Immature natural killer cell (primary cell): Measurements from ENCODE around the gene ASPDH. TPM values are rescaled to one million over a fixed set of nuclear protein-coding genes. Genes with fewer than 3 reads are reported as not detected.
"Not testable (repeated sequence)": the region's sequence is repeated elsewhere in the genome, so short reads cannot be mapped to it uniquely, and the experiment has no call there.

ENCODE experiments used
- DNase-seq, 3 donors: peaks; one replicate each; pipeline ENCODE4 v3.0.0; 2022; ENCODE audit warnings: mixed read lengths in 1 of 3
- H3K27ac Mint-ChIP-seq, 6 donors: one replicate each; pipeline ENCODE4 v1.8.0; 2020; ENCODE audit warnings: mixed read lengths in 6 of 6, mild to moderate bottlenecking in 5 of 6, inconsistent platforms in 4 of 6, moderate library complexity in 3 of 6
- H3K27me3 Mint-ChIP-seq, 3 donors: one replicate each; pipeline ENCODE4 v1.8.0; 2020 to 2021; ENCODE audit warnings: low read depth in 3 of 3, mild to moderate bottlenecking in 3 of 3, mixed read lengths in 3 of 3, moderate library complexity in 3 of 3, inconsistent platforms in 1 of 3
- H3K36me3 Mint-ChIP-seq, 3 donors: one replicate each; pipeline ENCODE4 v1.8.0; 2020; ENCODE audit warnings: mixed read lengths in 3 of 3, inconsistent platforms in 2 of 3, mild to moderate bottlenecking in 2 of 3
- H3K4me1 Mint-ChIP-seq, 2 donors: one replicate each; pipeline ENCODE4 v1.8.0; 2020; ENCODE audit warnings: inconsistent platforms in 2 of 2, mild to moderate bottlenecking in 2 of 2, mixed read lengths in 2 of 2, moderate library complexity in 1 of 2
- H3K4me3 Mint-ChIP-seq, 5 donors: one replicate each; pipeline ENCODE4 v1.8.0; 2020; ENCODE audit warnings: mild to moderate bottlenecking in 5 of 5, mixed read lengths in 5 of 5, inconsistent platforms in 3 of 5, moderate library complexity in 3 of 5
- H3K9me3 Mint-ChIP-seq, 6 donors: one replicate each; pipeline ENCODE4 v1.8.0; 2020; ENCODE audit warnings: mild to moderate bottlenecking in 6 of 6, mixed read lengths in 6 of 6, inconsistent platforms in 4 of 6, moderate library complexity in 3 of 6
- polyA plus RNA-seq, 3 donors: library from polyadenylated mRNA; unstranded; fragments of 300-500 nt; fragmentation: Illumina TruSeq; gene quantifications; one replicate each; pipeline ENCODE4 v1.2.3, GENCODE V29; 2021

The ASPDH gene
- polyA plus RNA-seq, 3 donors from 2014 or later, result not detected

DNA sequence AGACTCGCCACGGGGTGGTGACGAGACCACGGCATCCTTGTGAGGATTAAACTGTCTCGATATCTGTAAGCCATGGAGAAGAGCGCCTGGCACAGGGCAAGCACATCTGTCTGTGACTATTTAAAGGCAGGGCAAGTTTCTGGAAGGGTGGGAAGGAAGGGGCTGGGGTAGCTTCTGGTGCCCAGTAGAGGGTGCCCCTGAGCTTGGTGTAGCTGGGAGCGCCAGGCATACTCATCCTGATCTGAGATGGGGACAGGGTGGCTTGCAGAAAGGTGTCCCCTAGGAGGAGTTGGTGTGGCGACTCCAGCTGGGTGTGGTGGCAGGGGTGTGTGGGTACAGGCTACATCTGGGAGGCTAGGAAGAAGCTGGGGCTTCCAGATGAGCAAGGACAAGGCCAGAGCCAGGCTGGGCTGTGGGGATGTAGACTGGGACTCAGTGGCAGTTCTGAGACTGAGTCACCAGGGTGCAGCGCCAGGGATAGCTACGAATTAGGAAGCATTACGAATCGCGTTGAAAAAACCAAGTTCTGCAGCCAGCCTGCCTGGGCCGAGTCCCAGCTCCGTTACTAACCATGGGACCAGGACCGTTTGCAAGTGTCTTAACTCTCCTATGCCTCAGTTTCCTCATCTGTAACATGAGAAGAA lies 23.1 kb upstream of the ASPDH start:
- DNase-seq, result no peak
- Mint-ChIP-seq H3K4me3 (no peak overlapping the region), H3K36me3 (peaks cover 0 to 3% (median 0%) of the 10 kb centered on the region in 3 donors), H3K27me3 (peaks cover 0 to 6% (median 0%) of the 10 kb centered on the region in 3 donors), H3K27ac (no peak overlapping the region), H3K9me3 (peaks cover 0 to 12% (median 2%) of the 10 kb centered on the region in 6 donors), H3K4me1 (no peaks in the 10 kb centered on the region)

DNA sequence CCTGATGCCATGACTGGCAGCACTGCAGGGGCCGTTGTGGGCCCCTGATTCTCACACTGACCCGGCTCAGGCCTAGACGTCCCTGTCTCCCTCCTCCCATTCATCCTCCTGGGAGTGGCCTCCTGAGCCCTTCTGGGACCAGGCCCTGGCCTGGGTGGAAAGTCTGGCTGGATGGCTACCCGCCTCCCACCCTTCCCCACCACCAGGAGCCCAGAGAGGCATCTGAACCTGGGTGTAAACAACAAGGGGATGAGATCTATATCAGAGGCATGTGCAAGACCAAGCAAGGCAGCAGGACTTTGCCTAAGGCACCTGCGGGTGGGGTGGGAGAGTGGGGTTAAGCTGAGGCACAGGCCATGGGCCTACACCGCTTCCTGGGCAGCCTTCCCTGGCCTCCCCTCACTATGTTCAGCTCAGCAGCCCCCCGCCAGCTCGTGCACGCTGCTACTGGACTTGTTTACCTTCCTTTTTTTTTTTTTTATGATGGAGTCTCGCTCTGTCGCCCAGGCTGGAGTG lies 22.0 kb upstream of the ASPDH start:
- Mint-ChIP-seq H3K4me1 (no peaks in the 10 kb centered on the region), H3K9me3 (peaks cover 0 to 12% (median 2%) of the 10 kb centered on the region in 6 donors), H3K27me3 (peaks cover 0 to 9% (median 0%) of the 10 kb centered on the region in 3 donors), H3K4me3 (no peak overlapping the region), H3K36me3 (peaks cover 0 to 3% (median 0%) of the 10 kb centered on the region in 3 donors), H3K27ac (no peak overlapping the region)
- no peak for DNase-seq

DNA sequence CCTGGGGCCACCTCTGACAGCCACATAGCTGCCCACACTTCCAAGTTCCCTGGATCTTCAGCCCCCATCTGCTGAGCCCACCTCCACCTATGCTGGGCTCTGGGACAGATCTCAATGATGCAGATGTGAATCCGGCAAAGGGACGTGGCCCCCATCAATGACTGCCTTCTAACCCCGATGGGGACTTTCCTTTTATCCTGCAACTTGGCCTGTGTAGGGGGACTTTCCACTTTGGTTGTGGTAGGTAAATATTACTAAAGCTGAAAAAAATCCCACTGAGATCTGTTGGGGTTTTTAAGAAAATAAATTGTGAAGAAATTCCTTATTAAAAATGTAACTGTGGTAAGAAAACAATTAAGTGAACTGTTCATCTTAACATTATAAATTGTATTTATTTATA lies 20.8 kb upstream of the ASPDH start:
- no peak for DNase-seq
- Mint-ChIP-seq H3K36me3 (peaks cover 0 to 3% (median 0%) of the 10 kb centered on the region in 3 donors), H3K9me3 (peaks cover 0 to 12% (median 2%) of the 10 kb centered on the region in 6 donors), H3K4me1 (no peaks in the 10 kb centered on the region), H3K27me3 (peaks cover 0 to 9% (median 1%) of the 10 kb centered on the region in 3 donors), H3K27ac (no peak overlapping the region), H3K4me3 (no peak overlapping the region)

DNA sequence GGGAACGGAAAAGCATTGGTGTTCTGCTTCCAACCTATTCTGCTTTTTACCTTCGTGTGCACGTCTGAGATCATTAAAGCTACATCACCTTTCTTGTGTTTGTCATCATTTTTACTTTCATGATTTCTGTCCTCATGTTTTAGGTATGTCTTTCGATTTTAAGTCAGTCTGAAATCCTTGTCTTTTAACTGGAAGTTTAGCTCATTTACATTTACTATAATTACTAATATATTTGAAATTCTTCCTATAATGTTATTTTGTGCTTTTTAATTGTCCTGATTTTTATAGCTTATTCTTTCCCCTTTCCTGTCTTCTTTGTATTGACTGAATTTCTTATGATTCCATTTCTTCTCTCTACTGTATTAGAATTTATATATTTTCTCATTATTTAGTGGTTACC lies 19.2 kb upstream of the ASPDH start:
- no peak overlapping the region for H3K4me3 Mint-ChIP-seq
- H3K36me3 Mint-ChIP-seq, result peaks cover 0 to 3% (median 0%) of the 10 kb centered on the region in 3 donors
- H3K27ac Mint-ChIP-seq, result no peak overlapping the region
- no peak for DNase-seq
- H3K27me3 Mint-ChIP-seq, result peaks cover 4 to 9% (median 5%) of the 10 kb centered on the region in 3 donors
- H3K9me3 Mint-ChIP-seq, result peaks cover 0 to 12% (median 2%) of the 10 kb centered on the region in 6 donors
- no peaks in the 10 kb centered on the region for H3K4me1 Mint-ChIP-seq

DNA sequence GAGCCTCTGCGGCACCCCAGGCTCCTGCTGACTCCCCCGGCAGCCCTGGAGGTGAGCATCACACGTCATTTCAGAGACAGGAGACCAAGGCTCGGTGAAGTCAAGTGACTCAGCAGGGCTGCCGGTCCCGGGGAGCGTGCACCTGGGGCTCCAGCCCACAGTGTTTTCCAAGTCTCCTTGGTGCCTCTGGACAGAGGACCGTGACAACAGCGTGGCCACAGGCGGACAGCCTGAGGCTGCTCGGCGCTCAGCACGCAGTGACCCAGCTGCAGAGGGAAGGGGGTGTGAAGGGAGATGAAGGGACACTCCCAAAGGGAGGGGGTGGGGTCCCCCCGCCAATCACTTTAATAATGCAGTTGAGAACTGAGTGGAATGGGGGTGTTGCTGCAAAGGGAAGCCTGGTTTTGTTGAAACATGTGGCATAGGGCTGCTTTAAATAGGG lies 17.5 kb upstream of the ASPDH start:
- Mint-ChIP-seq H3K4me1 (no peaks in the 10 kb centered on the region), H3K27me3 (peaks cover 4 to 6% (median 5%) of the 10 kb centered on the region in 3 donors), H3K4me3 (no peak overlapping the region), H3K36me3 (peaks cover 0 to 3% (median 0%) of the 10 kb centered on the region in 3 donors), H3K9me3 (peaks cover 0 to 12% (median 2%) of the 10 kb centered on the region in 6 donors), H3K27ac (no peak overlapping the region)
- no peak for DNase-seq

DNA sequence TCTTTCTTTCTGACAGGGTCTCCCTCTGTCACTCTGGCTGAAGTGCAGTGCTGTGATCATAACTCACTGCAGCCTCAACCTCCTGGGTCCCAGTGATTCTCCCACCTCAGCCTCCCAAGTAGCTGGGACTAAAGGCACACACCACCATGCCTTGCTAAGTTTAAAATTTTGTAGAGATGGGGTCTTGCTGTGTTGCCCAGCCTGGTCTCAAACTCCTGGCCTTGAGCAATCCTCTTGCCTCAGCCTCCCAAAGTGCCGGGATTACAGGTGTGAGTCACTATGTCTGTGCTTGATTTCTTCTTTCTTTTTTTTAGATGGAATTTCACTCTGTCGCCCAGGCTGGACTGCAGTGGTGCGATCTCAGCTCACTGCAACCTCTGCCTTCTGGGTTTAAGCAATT lies 14.3 kb upstream of the ASPDH start:
- not testable (repeated sequence) for H3K4me3 Mint-ChIP-seq, H3K4me1 Mint-ChIP-seq, H3K9me3 Mint-ChIP-seq, H3K27ac Mint-ChIP-seq, H3K27me3 Mint-ChIP-seq, DNase-seq, H3K36me3 Mint-ChIP-seq

DNA sequence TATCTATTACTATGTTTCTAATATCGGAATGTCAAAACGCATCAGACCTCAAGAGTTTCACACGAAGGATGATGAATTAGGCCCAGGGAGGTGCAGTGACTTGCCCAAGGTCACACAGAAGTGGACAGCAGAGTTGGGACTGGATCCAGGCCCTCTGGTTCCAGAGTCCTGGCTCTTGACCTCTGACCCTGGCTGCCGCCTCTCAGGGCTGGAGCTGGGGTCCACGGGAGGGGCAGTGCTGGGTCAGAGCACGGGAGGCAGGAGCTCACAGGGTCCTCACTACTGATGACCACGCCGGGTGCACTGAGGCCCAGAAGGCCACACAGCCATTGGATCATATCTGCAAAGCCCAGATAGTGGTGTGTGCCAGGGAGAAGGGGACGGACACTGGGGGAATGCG lies 9.2 kb upstream of the ASPDH start:
- no peak for DNase-seq
- no peaks in the 10 kb centered on the region for H3K36me3 Mint-ChIP-seq
- no peaks in the 10 kb centered on the region for H3K9me3 Mint-ChIP-seq
- no peaks in the 10 kb centered on the region for H3K4me1 Mint-ChIP-seq
- peaks cover 2 to 6% (median 3%) of the 10 kb centered on the region in 3 donors for H3K27me3 Mint-ChIP-seq
- peak overlapping the region in 1 of 6 donors; percentile 10 for H3K27ac Mint-ChIP-seq
- H3K4me3 Mint-ChIP-seq, result no peak overlapping the region

DNA sequence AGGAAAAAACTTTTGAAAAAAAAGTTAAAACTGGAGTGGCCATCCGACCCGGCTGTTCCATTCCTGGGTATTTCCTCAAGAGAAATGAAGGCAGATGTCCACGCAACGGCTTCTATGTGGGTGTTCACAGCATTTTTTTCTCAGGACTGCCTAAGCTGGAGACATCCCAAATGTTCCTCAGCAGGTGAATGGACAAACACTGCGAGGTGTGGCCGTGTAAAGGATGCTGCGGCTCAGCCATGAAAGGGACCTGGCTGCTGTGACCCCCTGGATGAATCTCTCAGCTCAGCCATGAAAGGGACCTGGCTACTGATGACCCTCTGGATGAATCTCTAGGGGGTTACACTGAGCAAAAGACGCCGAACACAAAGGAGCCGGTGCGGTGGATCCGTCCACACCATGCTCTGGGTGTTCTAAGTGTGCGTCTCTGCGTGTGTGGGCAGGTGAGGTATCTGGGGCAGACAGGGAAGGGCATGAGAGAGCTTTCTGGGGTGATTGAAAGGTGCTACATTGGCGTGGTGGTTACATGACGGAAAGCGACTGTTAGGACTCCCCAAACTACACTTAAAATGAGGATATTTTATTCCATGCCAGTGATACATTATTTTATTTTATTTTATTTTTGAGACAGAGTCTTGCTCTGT lies 7.2 kb upstream of the ASPDH start:
- no peaks in the 10 kb centered on the region for H3K4me1 Mint-ChIP-seq
- no peak overlapping the region for H3K4me3 Mint-ChIP-seq
- H3K27ac Mint-ChIP-seq, result peak overlapping the region in 1 of 6 donors; percentile 13
- DNase-seq, result no peak
- H3K36me3 Mint-ChIP-seq, result no peaks in the 10 kb centered on the region
- H3K27me3 Mint-ChIP-seq, result peaks cover 2 to 6% (median 4%) of the 10 kb centered on the region in 3 donors
- no peaks in the 10 kb centered on the region for H3K9me3 Mint-ChIP-seq

DNA sequence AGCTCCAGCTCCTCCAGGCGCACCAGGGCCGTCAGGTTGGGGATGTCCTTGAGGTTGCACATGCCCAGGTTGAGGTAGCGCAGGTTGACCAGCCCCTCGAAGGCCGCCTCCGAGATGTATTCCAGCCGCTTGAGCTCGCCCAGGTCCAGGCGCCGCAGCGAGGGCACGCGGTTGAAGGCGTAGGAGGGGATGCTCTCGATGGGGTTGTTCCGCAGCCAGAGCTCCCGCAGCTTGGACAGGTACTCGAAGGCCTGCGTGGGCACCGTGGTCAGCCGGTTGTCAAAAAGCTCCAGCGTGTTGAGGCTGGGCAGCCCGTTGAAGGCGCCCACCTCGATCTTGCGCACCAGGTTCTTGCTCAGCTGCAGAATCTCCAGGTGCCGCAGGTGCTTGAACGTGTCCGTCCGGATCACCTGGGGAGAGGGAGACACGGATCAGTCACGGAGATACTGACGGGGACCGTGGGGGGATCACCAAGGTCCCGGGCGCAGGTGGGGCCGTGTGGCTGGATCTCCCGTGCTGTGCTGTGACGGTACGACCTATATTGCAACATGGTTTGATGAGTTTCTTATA lies 5.4 kb upstream of the ASPDH start:
- Mint-ChIP-seq H3K4me1 (no peaks in the 10 kb centered on the region), H3K4me3 (no peak overlapping the region), H3K36me3 (no peaks in the 10 kb centered on the region), H3K27me3 (peaks cover 3 to 7% (median 5%) of the 10 kb centered on the region in 3 donors), H3K9me3 (no peaks in the 10 kb centered on the region), H3K27ac (no peak overlapping the region)
- DNase-seq, result no peak

DNA sequence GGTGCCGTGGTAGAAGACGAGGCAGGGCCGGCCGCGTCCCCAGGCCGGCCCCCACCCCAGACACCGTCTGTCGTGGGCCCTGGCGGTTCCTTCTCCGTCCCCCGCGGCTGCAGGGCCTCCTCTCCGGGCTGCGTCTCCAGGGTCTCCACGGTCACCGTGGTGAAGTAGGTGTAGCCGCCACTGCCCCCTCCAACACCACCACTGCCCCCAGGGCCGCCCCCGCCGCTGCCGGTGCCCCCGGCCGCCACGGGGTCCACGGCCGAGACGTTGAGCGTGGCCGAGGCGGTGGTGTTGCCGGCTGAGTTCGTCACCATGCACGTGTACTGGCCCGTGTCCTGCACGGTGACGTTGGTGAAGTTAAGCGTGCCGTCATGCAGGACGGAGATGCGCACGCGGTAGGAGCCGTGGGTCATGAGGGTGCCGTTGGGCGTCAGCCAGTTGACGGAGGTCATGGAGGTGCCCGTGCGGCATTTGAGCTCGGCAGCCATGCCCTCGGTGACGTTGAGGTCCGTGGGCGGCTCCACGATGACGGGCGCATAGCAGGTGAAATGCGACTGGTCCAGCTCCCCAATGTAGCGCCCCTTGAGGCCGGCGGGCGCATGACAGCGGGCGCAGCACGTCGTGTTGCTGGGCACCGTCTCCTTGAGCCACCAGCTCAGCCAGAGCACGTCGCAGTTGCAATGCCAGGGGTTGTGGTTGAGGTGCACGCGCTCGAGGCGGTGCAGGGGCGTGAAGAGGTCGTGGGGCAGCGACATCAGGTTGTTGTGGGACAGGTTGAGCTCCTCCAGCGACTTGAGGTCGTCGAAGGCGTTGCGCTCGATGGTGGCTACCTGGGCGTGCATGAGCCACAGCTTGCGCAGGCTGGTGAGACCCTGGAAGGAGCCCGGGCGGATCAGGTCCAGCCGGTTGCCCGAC lies 4.6 kb upstream of the ASPDH start:
- no peaks in the 10 kb centered on the region for H3K9me3 Mint-ChIP-seq
- peaks cover 3 to 7% (median 5%) of the 10 kb centered on the region in 3 donors for H3K27me3 Mint-ChIP-seq
- H3K4me1 Mint-ChIP-seq, result no peaks in the 10 kb centered on the region
- no peaks in the 10 kb centered on the region for H3K36me3 Mint-ChIP-seq
- no peak overlapping the region for H3K27ac Mint-ChIP-seq
- DNase-seq, result no peak
- no peak overlapping the region for H3K4me3 Mint-ChIP-seq

DNA sequence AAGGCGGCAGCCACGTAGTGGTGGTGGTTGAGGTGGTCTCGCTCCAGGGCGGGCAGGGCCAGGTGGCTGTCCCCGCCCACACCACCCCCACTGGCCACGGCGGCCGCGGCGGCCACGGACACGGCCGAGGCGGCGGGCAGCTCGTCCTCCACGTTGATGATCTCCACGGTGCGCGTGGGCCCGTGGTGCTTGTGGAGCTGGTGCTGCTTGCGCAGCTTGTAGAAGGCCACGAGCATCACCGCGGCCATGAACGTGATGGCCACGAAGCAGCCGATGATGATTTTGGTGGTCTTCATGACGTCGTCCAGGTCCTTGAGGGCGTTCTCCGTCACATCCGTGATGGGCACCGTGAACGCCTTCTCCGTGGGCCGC lies 4.0 kb upstream of the ASPDH start:
- Mint-ChIP-seq H3K27ac (no peak overlapping the region), H3K4me3 (no peak overlapping the region), H3K4me1 (no peaks in the 10 kb centered on the region), H3K9me3 (no peaks in the 10 kb centered on the region), H3K27me3 (peaks cover 3 to 5% (median 4%) of the 10 kb centered on the region in 3 donors), H3K36me3 (no peaks in the 10 kb centered on the region)
- no peak for DNase-seq

DNA sequence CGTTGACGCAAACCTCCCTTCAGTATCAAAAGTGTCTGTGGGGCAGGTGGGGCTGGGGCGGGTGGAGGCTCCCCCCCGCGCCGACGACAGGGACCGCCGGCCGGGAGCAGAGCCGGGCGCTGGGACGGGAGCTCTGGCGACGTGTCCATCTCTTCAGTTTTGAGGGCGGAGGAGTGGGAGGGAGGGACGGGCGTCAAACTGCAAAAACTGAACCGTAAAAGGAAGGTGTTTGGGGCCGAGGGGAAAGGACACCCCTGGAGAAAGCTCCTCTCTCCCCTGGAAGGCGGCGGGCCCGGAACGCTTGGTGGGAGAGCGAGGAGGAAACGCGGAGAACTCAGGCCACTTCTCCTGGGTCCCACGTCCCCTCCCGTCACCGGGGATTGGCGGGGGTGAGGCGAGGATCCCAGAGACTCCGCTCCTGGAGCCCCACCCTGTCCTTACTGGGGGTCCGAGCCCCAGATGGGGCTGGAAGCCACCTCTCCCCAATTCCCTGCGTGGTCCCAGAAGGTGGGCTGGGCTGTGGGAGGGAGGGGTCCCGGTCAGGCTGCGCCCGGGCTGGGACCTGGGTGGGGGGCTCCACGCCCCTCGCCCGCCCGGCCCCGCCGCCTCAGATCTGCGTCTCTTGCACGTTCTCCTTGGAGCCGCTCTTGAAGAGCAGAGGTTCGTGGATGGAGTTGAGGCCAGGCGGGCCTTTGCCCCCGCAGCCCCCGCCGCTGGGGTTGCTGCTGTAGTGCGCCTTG lies 3.4 kb upstream of the ASPDH start:
- Mint-ChIP-seq H3K27me3 (peaks cover 3 to 5% (median 4%) of the 10 kb centered on the region in 3 donors), H3K27ac (no peak overlapping the region), H3K4me3 (no peak overlapping the region), H3K9me3 (no peaks in the 10 kb centered on the region), H3K4me1 (no peaks in the 10 kb centered on the region), H3K36me3 (no peaks in the 10 kb centered on the region)
- DNase-seq, result no peak

DNA sequence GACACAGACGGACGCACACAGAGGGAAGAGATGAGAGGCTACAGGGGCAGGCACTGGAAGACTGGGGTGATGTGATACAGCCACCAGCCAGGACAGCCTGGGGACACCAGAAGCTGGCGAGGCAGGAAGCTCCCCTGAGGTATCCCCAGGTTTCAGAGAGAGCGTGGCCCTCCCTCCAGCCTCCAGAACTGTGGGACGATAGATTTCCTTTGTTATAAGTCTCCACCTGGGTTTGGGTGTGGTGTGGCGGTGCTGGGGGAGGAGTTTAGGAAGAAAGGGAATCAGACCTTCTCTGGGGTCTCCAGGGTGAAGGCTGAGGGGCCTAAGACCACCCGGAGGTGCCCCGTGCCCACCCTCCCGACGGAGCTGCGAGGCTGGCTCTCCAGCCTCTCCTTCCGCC lies 2.7 kb upstream of the ASPDH start:
- Mint-ChIP-seq H3K4me3 (no peak overlapping the region), H3K36me3 (no peaks in the 10 kb centered on the region), H3K27ac (no peak overlapping the region), H3K27me3 (peaks cover 5 to 8% (median 5%) of the 10 kb centered on the region in 3 donors), H3K4me1 (peaks cover 4 to 6% of the 10 kb centered on the region in 2 donors), H3K9me3 (no peaks in the 10 kb centered on the region)
- no peak for DNase-seq
